GM23248 (cell line): ENCODE measurements around the gene TNFAIP8L3. TPM values are rescaled to one million over a fixed set of nuclear protein-coding genes. Genes with fewer than 3 reads are reported as not detected.

ENCODE experiments used
- DNase-seq: peaks from one replicate; pipeline ENCODE4 v3.0.0-alpha.2; 2015
- H2AFZ ChIP-seq: fragments of 200-600 bp; sonication (generic); 2 replicates; pipeline ENCODE4 v1.6.1; 2016; ENCODE audit warnings: antibody characterized with exemption
- H3F3A ChIP-seq: fragments of 200-600 bp; sonication (generic); 2 replicates; pipeline ENCODE4 v1.6.1; 2016; ENCODE audit warnings: mild to moderate bottlenecking, antibody characterized with exemption, mixed run types; ENCODE audit not compliant: insufficient read depth
- H3K27ac ChIP-seq: fragments of 200-600 bp; sonication (generic); 2 replicates; pipeline ENCODE4 v1.5.1; 2016; ENCODE audit warnings: mild to moderate bottlenecking
- H3K27me3 ChIP-seq: fragments of 200-600 bp; sonication (generic); replicated peaks from 2 replicates; pipeline ENCODE4 v1.6.1; 2016; ENCODE audit warnings: mild to moderate bottlenecking; ENCODE audit not compliant: insufficient read depth
- H3K36me3 ChIP-seq: fragments of 200-600 bp; sonication (generic); 2 replicates; pipeline ENCODE4 v1.6.1; 2016; ENCODE audit warnings: low read depth, mild to moderate bottlenecking
- H3K4me1 ChIP-seq: fragments of 200-600 bp; sonication (generic); 2 replicates; pipeline ENCODE4 v1.6.1; 2016; ENCODE audit warnings: mild to moderate bottlenecking; ENCODE audit not compliant: insufficient read depth
- H3K4me2 ChIP-seq: fragments of 200-600 bp; sonication (generic); one replicate; pipeline ENCODE4 v1.6.1; 2016; ENCODE audit warnings: mild to moderate bottlenecking; ENCODE audit not compliant: unreplicated experiment
- H3K4me3 ChIP-seq: fragments of 200-600 bp; sonication (generic); 2 replicates; pipeline ENCODE4 v1.5.1; 2016; ENCODE audit warnings: mild to moderate bottlenecking
- H3K79me2 ChIP-seq: fragments of 200-600 bp; sonication (generic); 2 replicates; pipeline ENCODE4 v1.6.1; 2016; ENCODE audit warnings: mild to moderate bottlenecking; ENCODE audit not compliant: insufficient read depth
- H3K9ac ChIP-seq: fragments of 200-600 bp; sonication (generic); 2 replicates; pipeline ENCODE4 v1.6.1; 2016; ENCODE audit warnings: mild to moderate bottlenecking
- H3K9me2 ChIP-seq: fragments of 200-600 bp; sonication (generic); 2 replicates; pipeline ENCODE4 v1.6.1; 2016; ENCODE audit warnings: mixed run types, mild to moderate bottlenecking, moderate library complexity; ENCODE audit not compliant: insufficient read depth
- H3K9me3 ChIP-seq: fragments of 200-600 bp; sonication (generic); one replicate; pipeline ENCODE4 v1.6.1; 2017; ENCODE audit warnings: low read depth
- H4K20me1 ChIP-seq: fragments of 200-600 bp; sonication (generic); 2 replicates; pipeline ENCODE4 v1.6.0; 2016; ENCODE audit not compliant: insufficient read depth
- EZH2 ChIP-seq: fragments of 200-600 bp; sonication (generic); IDR thresholded peaks from 2 replicates; pipeline ENCODE4 v1.6.1; 2018; ENCODE audit warnings: antibody characterized with exemption, mild to moderate bottlenecking; ENCODE audit not compliant: insufficient read depth, poor library complexity, severe bottlenecking
- EZH2phosphoT487 ChIP-seq: fragments of 200-600 bp; sonication (generic); IDR thresholded peaks from 2 replicates; pipeline ENCODE4 v1.6.1; 2018; ENCODE audit warnings: antibody characterized with exemption, moderate library complexity, mild to moderate bottlenecking, low read depth; ENCODE audit not compliant: insufficient read depth
- WGBS, 2 experiments: methylation state at CpG; one replicate each; pipeline ENCODE4 v1.1.6; 2015 to 2017; ENCODE audit warnings: low lambda C conversion rate in 2 of 2, low coverage in 1 of 2; ENCODE audit errors: missing lambda C conversion rate in 2 of 2; 5-methylcytosine and 5-hydroxymethylcytosine counted together
- in situ Hi-C: fragments of 300-500 bp; cut with MboI; formaldehyde crosslinking; loops from 2 replicates; pipeline ENCODE4 v1.15.0; 2020
- polyA plus RNA-seq: library from polyadenylated mRNA; unstranded; fragments of >200 nt; fragmentation: Nextera tagmentation; extraction: Ambion mirVana; gene quantifications from 2 replicates; pipeline ENCODE4 v1.2.1, GENCODE V29; 2016
- total RNA-seq: library from RNA; depleted of rRNA; stranded (reverse); fragments of >200 nt; shearing (Covaris generic); gene quantifications from 2 replicates; pipeline ENCODE4 v1.2.3, GENCODE V29; 2014

The TNFAIP8L3 gene
- total and polyA plus RNA-seq, 2 experiments from 2014 or later = 2.0 to 2.8 TPM

DNA sequence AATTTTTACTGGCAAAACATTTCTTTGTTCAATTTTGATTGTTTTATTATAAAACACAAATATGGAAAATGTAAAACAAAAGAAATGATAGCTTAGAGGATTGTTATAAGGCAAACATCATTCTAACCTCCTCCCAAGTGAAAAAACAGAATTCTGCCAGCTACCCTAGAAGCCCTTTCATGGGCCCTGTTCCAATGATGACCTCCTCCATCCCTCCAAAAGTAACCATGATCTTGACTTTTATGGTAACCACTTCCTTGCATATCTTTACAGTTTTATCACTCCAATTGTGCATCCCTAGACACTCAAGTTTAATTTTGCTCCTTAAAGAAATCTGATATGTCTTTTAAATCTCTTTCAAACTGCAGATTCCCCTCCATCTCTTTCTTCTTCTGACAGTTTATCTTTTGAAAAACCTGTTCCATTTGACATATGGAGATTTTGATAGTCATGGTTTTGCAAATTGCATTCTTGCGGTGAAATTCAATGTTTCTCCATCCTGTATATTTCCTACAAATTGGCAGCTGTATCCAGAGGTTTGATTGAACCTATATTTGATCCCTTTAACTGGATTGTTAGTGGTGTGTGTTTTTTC is 27.0 kb upstream of the TNFAIP8L3 start:
- peak overlapping the region; percentile 13; the same call in 1 of the 2 replicates for H3K4me3 ChIP-seq
- in situ Hi-C loops = no loop called here
- no peaks in the 10 kb centered on the region for H4K20me1 ChIP-seq
- H3K79me2 ChIP-seq = no peaks in the 10 kb centered on the region
- no peak overlapping the region for H2AFZ ChIP-seq
- WGBS, 2 experiments = 100% methylated on average over 1 of the region's 1 CpG
- H3K27ac ChIP-seq = peak overlapping the region; percentile 68
- no peaks in the 10 kb centered on the region for H3K36me3 ChIP-seq
- peak overlapping the region; percentile 41 for H3K4me2 ChIP-seq
- no peak for TF ChIP-seq EZH2
- TF ChIP-seq EZH2phosphoT487 = no peak
- H3K4me1 ChIP-seq = peaks cover 32% of the 10 kb centered on the region
- no peaks in the 10 kb centered on the region for H3K9me3 ChIP-seq
- 0 out of 2 replicates have a peak overlapping the region, but pooled peaks have one; percentile 4 for H3K9ac ChIP-seq
- H3K27me3 ChIP-seq = no peaks in the 10 kb centered on the region
- peaks cover 35% of the 10 kb centered on the region for H3F3A ChIP-seq
- DNase-seq = no peak
- H3K9me2 ChIP-seq = no peaks in the 10 kb centered on the region

DNA sequence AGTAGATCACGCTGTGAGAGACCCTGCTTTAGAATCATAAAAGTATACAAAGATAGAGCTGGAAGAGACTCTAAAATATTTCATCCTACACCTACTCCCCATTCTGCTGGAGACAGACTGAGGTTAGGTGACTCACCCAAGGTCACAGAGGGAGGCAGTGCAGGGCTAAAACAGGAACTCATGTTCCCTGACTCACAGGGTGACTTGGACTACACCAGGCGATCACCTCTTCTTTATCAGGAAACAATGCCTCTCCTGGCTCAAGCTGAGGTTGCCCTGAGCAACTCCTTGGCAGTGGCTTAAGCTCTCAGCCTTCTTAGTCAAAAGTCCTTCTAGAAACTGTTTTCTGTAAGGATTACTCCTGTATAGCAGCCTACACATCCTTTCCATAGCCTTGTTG is 26.4 kb upstream of the TNFAIP8L3 start:
- Histone ChIP-seq H3K27ac (peak overlapping the region; percentile 68), H3K4me1 (peaks cover 32% of the 10 kb centered on the region), H3K36me3 (no peaks in the 10 kb centered on the region), H2AFZ (no peak overlapping the region), H3K9me3 (no peaks in the 10 kb centered on the region), H3K27me3 (no peaks in the 10 kb centered on the region), H3K4me3 (peak overlapping the region; percentile 13; the same call in 1 of the 2 replicates), H3F3A (peaks cover 35% of the 10 kb centered on the region), H3K9ac (0 out of 2 replicates have a peak overlapping the region, but pooled peaks have one; percentile 4), H3K79me2 (no peaks in the 10 kb centered on the region), H3K9me2 (no peaks in the 10 kb centered on the region), H4K20me1 (no peaks in the 10 kb centered on the region), H3K4me2 (peak overlapping the region; percentile 41)
- in situ Hi-C loops = no loop called here
- 4 to 7% methylated on average over 2 of the region's 2 CpGs for WGBS, 2 experiments
- TF ChIP-seq EZH2phosphoT487 (no peak), EZH2 (no peak)
- peak; percentile 98 for DNase-seq

DNA sequence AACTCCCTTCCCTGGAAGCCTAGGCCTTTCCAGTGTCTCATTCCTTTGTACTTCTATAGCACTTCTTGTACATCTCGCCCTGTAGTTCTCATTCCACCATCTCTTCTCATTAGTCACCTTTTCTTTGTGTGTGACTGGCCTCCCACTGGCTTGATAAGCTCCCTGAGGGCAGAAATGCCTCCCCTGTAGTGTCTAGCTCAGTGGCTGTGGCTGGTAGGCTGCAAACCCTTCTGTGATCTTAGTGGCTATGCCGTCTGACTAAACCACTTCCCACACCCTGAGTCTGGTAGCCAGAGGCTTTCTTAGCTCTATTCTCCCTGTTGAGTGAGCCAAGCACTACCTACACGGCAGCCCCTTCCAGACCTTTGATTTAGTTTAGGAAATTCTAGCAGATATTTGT is 24.4 kb upstream of the TNFAIP8L3 start:
- 50 to 62% methylated on average over 3 of the region's 3 CpGs for WGBS, 2 experiments
- H3K9me2 ChIP-seq = no peaks in the 10 kb centered on the region
- H3F3A ChIP-seq = peaks cover 44% of the 10 kb centered on the region
- H2AFZ ChIP-seq = no peak overlapping the region
- H3K9me3 ChIP-seq = no peaks in the 10 kb centered on the region
- H3K4me1 ChIP-seq = peaks cover 32% of the 10 kb centered on the region
- no peaks in the 10 kb centered on the region for H3K27me3 ChIP-seq
- H3K4me2 ChIP-seq = no peak overlapping the region
- in situ Hi-C loops = no loop called here
- DNase-seq = no peak
- H3K79me2 ChIP-seq = no peaks in the 10 kb centered on the region
- no peaks in the 10 kb centered on the region for H3K36me3 ChIP-seq
- no peak overlapping the region for H3K9ac ChIP-seq
- no peak overlapping the region for H3K27ac ChIP-seq
- no peak overlapping the region for H3K4me3 ChIP-seq
- no peak for TF ChIP-seq EZH2
- TF ChIP-seq EZH2phosphoT487 = no peak
- H4K20me1 ChIP-seq = no peaks in the 10 kb centered on the region

DNA sequence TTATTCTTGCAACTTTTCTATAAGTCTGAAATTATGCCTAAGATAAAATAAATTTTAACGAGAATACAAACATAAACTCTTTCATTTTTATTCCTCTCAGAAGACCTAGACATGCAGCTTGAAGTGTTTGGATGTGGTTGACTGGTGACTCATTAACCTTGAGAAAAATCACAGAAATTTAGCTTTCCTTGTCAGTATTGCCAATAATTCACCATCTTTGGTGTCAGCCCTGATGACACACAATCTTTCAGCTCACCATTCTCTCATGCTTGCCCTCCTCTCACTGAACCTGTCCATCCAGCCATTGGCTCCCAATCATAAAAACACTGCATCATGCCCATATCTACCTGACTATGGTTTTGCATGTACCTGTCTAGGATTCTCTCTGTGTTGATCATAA is 22.6 kb upstream of the TNFAIP8L3 start:
- Histone ChIP-seq H3K9me2 (no peaks in the 10 kb centered on the region), H3K27ac (no peak overlapping the region), H4K20me1 (no peaks in the 10 kb centered on the region), H2AFZ (no peak overlapping the region), H3K36me3 (no peaks in the 10 kb centered on the region), H3F3A (peaks cover 38% of the 10 kb centered on the region), H3K79me2 (no peaks in the 10 kb centered on the region), H3K4me2 (no peak overlapping the region), H3K27me3 (no peaks in the 10 kb centered on the region), H3K9me3 (no peaks in the 10 kb centered on the region), H3K9ac (no peak overlapping the region), H3K4me1 (peaks cover 31% of the 10 kb centered on the region), H3K4me3 (no peak overlapping the region)
- 28 to 40% methylated on average over 1 of the region's 1 CpG for WGBS, 2 experiments
- in situ Hi-C loops = no loop called here
- peak; percentile 54 for DNase-seq
- TF ChIP-seq EZH2 = no peak
- TF ChIP-seq EZH2phosphoT487 = no peak
